HG02943 (cell line): ENCODE results near the gene LY6G5B.

ENCODE experiments used
- ATAC-seq: cut with Tn5 transposase; IDR thresholded peaks from one replicate; pipeline ENCODE4 v1.9.1; 2021; ENCODE audit warnings: mild to moderate bottlenecking, low read depth, moderate library complexity; ENCODE audit not compliant: unreplicated experiment

LY6G5B gene

DNA sequence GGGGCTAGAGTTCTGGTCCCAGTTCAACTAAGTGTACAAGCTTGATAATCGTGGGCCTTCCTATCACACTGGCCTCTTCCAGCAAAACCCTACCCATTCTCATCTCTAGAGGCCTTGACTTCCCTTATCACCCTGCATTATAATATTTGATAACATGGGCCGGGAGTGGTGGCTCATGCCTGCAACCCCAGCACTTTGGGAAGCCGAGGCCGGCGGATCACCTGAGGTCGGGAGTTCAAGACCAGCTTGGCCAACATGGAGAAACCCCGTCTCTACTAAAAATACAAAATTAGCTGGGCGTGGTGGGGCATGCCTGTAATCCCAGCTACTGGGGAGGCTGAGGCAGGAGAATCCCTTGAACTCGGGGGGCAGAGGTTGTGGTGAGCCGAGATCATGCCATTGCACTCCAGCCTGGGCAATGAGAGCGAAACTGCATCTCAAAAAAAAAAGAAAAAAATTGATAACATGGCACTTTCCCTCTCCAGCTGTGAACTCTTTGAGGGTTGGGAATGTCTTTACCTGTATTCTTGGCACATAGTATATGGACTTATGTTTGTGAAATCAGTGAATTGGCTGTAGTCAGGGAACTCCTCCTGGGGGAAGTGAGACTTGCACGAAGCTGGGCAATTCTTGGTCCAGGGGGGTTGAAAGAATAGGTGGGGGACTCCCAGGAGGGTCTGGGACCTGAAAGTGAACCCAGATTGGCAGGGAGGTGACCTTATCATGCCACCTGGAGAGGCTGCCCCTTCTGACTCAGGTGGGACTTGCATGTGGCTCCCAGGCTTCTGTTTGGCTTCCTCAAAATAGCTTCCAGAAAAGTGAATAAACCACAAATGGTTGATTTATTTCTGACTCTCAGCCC is 8.3 kb upstream of the LY6G5B start:
- ATAC-seq: no peak

DNA sequence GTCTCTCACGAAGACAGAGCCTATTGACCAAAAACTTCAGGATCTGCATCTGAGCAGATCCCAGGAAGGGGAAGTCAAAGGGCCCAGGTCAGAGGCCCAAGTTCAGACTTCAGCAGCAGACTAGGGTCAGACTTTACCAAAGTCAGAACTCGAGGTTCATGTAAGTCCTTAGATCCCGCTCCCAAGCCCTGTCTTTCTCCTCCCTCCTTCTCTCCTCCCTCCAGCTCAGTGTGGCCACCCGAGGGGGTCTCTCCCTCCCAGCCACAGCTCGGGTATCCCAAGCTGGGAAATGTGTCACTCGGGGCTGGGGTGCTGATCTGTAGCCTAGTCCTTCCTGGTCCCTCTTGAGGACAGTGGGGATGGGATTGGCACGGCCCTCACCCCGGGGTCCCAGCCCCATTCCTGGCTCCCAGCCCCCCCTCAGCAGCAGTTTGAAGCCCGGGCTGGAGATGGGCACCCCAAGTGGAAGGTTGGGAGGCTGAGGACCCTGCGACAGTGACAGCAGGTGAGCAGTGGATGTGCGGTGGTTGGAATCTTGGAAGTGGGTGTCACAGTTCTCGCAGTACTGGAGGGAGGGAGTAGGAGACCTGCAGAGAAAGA is 7.6 kb upstream of the LY6G5B start:
- ATAC-seq: no peak

DNA sequence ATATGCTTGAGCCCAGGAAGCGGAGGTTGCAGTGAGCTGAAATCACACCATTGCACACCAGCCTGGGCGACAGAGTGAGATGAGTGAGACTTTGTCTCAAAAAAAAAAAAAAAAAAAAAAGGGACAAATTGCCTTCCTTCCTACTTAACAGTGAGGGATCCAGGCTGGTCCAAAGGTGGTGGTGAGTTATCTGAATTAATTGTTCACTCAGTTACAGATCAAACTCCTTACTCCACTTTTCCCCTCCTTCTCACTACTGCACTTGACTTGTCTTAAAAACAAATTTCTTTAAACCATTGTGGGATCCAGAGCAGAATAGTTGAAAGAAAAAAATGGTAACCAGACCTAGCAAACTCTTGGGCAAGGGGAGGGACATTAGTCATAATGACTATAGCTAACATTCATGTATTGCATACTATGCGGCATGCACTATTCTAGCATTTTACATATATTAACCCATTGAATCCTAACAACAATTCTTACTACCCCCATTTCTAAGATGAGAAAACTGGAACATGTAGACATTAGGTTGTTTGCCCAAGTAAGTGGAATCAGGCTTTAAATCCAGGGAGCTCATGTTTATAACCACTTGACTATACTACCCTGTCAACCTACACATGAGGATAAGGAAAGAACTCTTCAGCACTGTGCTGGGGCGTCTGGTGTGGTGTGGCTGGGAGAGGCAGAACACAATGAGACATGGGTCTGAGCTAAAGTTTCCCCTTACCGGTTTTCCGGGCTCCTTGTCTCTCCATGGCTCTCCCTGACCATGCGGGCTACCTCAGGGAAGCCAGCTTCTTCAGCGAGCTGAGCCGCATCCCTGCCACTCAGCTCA is 6.4 kb upstream of the LY6G5B start:
- no peak for ATAC-seq

DNA sequence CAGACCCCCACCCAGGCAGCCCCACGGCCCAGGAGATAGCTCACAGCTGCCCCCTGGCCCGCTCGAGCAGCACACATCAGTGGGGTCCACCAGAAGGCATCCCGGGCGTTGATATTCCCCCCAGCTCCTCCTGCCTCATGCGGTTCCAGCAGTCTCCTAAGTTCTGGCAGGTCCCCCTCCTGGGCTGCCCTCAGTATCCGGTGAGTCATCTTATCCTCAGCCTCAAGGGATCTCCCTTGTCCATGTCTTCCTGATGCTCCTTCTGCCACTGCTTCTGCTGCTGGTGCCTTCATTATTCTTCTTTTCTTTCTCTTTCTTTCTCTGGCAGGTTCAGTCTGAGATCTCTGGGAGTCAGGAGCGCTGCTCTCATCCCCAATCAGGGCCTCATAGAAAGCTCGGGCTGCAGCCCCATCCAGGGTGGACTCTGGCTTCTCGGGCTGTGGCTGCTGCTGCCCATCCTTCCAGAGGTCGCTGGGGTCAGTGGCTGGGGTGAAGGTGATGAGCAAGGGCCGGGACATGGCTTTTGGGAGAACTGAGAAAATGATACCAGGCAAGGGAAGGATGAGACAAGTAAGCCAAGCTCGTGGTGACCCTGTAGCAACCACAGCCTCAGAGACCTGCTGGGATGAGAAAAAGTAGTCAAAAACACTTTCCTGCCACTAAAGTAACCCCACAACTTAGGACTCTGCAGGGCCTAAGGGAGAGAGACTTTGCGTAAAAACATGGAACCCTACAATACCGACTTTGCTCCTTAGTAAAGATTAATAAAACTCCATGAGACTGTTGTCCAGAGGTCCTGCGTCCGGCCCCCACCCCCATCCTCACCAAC is 5.6 kb upstream of the LY6G5B start:
- no peak for ATAC-seq

DNA sequence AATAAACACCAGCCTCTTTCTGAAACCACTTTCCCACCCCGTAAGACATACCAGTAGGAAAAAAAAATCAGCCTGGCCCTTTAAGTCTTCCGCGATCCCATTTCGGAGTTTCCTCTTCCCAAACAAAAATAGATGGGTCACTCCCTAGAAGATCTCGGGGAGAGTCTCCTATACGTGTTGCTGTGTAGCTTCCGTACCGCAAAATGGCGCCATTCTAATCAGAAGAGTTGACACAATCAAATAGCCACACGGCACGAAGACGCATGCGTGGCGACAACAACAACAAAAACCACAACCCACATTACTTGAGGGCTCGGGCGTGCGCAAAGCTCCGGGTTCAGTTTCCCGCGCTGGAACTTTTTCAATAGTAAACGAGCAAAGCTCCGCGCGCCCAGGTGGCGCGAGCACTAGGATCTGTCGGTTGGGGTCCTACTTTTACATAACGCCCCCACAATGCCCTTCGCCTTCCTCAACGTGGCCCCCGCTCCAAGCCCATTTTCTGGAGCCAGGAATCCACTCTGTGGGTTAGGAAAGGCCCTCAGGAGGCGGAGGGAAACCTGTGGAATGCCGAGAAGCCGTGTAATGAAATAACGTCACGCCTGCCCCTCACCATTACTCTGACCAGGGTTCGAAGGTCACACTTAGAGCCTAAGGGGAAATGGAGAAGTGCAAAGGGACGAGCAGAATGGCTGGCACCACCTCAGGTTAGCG is 4.8 kb upstream of the LY6G5B start, which contains the start of gene GPANK1:
TSS of gene GPANK1 (minus strand) at position 208 of the 711 bp plus-strand sequence. CDS start 519 bp downstream, outside the sequence.
- no peak for ATAC-seq

DNA sequence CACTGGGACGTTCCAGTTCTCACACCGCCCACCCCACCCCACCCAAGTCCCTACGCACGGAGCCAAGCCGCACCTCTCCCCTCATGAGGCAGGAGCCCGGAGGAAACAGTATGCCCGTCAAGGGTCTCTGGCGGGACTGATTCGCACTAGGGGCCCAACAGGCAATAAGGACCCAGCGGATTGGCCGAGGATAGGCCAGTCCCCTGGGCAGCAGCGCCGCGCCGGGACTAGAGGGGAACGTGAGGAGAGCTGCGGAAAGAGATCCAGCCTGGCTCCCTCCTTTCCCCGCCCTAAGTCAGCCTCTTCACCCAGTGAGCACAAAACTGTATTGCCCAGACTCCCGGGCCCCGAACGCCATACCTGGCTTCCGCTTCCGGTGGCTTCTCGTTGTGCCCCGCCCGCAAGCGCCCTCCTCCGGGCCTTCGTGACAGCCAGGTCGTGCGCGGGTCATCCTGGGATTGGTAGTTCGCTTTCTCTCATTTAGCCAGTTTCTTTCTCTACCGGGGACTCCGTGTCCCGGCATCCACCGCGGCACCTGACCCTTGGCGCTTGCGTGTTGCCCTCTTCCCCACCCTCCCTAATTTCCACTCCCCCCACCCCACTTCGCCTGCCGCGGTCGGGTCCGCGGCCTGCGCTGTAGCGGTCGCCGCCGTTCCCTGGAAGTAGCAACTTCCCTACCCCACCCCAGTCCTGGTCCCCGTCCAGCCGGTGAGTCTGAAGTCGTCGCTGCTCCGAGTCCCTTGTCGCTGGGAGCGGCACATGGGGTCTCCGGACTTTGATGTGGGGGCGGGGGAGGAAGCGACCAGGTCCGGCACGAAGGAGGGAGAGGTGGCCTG is 4.1 kb upstream of the LY6G5B start, which contains the start of gene CSNK2B:
TSS of gene CSNK2B (plus strand) at position 580 of the 836 bp plus-strand sequence. CDS start 752 bp downstream, outside the sequence.
- ATAC-seq: peak; percentile 70

DNA sequence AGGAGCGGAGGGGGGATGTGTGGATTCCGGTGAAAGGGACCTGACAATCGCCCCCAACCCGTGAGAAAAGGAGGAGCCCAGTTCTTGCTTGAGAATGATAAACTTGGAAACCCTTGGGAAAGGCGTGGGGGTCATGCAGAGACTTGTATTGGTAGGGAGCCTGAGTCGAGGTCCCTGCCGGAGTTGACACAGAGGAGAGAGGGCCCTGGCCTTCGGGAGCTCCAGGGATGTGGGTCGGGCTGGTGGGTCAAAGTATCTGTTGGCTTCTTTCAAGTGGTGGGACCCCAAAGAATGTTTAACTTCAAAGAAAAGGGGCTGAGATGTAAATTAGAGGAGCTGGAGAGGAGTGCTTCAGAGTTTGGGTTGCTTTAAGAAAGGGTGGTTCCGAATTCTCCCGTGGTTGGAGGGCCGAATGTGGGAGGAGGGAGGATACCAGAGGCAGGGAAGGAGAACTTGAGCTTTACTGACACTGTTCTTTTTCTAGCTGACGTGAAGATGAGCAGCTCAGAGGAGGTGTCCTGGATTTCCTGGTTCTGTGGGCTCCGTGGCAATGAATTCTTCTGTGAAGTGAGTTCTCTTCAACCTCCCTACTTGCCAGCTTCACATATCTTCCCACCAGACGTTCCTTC is 3.3 kb upstream of the LY6G5B start:
- ATAC-seq: no peak

DNA sequence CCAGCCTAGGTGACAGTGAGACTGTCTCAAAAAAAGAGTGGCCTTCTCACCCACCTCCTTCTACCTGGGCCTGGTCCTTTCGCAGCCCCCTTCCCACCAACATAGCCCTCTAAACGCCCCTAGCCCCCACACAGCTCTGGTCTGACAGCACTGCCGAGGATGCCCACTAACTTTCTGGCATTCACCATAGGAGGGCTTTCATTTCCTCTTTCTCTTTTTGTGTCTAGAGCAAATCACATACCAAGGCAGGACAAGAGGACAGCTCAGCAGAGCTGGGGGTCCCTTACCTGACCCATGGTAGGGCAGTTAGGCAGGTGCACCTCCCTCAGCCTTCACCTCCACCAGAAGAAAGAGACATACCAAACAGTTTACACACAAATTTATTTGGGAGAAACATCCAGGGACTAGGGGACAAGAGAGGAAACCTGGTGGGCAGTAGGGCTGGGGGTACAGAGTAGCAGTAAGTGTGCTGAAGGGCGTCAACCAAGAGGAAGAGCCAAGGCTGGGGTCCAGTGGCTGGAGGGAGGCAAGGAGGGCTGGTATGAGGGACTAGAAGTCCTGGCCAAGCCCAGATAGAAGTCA is 6.6 kb downstream of the LY6G5B start:
- no peak for ATAC-seq

DNA sequence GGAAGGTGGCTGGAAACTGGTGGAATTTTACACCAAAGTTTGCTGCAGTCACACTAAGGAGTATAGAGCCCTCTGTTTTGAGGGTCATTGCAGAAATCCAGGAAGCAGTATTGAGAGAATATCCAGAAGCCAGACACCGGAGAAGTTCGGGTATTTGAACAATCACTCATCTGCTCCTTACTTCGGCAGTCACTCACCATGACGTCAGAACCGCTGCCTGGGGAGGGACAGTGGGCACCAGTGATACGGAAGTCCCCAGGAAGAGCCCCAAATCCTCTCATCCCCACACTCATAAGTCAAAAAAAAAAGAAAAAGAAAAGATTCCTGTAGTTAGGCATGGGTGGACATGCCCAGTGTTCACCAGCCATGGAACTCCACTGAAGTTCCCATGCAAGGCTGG is 7.1 kb downstream of the LY6G5B start:
- no peak for ATAC-seq

DNA sequence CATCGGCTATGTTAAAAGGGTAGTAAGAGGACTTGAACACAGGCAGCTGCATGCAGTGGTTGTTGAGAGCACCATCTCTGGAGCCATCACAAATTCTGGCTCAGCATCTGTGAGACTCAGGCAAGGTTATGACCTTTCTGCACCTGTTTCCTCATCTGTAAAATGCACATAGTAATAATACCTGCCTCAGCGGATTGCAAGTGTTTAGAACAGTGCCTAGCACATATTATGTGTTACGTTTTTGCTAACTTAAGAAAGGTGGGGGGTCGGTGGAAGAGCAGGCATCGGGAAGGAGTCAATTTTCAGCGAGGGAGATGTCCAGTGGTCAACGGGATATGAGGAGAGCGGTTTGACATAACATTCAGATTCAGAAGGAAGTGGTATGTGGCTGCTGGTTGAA is 8.2 kb downstream of the LY6G5B start:
- no peak for ATAC-seq

DNA sequence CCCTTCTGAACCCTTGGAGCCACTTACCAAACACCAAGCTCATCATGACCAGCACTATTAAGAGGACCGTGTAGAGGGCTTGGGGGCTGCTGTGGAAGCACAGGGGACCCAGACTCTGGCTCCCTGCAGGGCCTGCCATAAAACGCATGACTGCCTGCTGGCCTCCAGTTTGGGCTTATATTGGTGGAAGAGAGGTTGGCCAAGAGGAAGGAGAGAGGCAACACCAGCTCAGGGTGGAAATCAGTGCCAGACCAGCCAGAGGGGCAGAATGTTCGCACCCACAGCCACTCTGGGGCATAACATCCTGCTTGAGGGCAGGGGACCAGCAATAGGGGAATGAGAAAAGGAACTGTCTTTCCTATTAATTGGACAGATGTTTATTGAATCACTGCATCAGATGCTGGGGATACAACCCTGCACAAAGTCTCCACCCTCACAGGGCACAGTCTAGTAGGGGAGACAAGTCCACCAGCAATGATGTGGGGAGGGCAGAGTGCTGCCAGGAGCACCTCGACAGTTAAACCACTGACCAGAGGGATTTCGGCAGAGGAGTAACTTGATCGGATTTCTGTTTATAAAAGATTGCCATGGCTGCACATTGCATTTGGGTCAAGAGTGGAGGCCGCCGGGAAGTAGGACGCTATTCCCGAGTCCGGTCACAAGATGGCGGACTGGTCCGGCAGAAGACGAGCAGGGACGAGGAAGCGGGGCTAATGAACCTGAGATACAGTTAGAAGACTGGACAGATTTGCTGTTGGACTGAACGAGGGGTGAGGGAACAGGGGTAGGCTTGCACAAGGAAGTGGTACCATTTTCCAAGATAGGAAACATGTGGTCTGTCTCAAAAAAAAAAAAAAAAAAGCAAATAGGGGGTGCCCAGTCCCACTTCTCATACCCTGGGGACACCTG is 10.7 kb downstream of the LY6G5B start, which contains the start of gene LY6G5C:
TSS of gene LY6G5C (minus strand) at position 842 of the 909 bp plus-strand sequence. CDS start at position 148, 694 bp downstream.
- no peak for ATAC-seq

DNA sequence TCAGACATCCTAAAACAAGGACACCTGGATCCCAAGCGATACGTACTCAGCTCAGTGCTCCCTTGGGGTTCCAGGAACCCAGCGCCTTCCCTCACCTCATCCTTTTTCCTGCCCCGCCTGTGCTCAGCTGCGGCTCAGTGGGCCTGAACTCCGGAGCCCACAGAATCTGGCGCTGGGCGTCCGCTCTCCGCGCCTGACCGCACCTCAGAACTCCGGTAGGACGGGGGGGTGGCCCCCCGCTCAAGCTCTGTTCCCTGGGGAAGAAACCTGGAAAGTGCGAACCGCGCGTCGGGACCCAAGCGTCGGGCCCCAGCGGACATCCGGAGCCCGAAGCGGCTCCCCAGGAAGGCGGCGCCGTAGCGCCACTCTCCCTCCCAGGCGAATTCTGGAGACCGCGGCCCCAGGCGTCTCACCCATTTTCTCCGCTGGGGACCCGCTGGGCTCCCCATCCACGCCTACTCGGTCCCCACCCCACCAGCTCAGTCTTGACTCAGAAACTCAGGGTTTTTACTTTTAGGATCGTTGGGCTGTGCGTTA is 11.4 kb downstream of the LY6G5B start:
- no peak for ATAC-seq

DNA sequence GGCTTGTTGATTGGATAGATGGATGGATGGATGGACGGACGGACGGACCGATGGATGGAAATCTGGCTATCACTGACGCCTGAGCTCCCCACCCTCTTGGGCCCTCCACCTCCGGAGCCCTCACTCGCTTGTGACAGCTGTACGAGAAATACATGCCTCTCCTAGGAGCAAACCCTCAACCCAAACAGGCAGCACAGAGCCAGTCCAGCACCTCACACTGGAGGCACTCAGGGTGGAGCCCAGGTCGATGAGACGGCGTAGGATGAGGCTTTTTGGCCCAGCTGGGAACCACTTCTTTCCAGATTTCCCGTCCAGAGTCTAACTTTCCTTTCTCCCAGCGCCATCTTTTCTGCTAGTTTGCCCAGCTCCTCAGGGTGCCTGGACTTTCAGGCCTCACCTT is 13.8 kb downstream of the LY6G5B start:
- ATAC-seq: no peak

DNA sequence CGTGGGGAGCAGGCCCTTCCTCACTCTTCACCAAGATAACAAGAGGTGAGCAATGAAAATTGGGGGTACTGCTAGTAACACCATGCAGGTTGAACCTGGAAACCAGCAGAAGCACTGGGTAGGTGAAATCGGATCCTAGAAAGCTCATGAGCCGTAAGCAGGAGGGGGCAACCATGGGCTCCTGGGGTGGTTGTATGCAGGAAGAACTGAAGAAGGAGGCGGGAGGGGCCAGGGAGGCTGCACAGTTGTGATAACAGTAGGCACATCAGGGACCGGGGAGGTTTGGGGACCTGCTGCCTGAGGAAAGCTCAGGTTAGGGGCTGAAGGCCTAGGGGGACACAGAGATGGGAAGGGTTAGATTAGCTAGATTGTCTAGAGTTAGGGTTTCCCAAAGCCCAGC is 16.7 kb downstream of the LY6G5B start:
- no peak for ATAC-seq

DNA sequence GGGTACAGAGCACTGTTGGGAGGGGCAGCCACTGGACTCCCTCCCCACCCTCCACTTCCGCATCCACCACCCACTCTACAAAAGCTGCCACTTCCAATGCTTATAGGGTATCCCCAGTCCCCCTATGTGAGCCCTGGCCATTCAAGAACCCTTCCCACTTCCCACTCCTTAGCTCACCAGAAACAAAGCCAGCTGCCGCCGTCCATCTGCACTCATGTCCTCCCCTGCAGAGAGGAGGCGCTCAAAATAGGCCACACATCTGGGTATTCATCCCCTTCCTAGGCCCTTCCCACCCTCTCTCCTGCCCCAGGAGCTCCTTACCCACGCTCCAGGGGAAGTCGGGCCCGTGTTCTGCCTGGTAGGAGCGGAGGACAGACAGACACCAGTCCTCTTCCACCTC is 17.5 kb downstream of the LY6G5B start:
- no peak for ATAC-seq
